Psoas muscle (tissue), 8 donors: ENCODE data around the gene TPCN2. TPM values are rescaled to one million over a fixed set of nuclear protein-coding genes. Genes with fewer than 3 reads are reported as not detected.

Experiments
- ATAC-seq, 4 donors: fragments of 200-7000 bp; cut with Tn5 transposase; one replicate each; pipeline ENCODE4 v1.9.1; 2020; ENCODE audit warnings: moderate library complexity in 3 of 4, mild to moderate bottlenecking in 2 of 4
- DNase-seq, 2 donors: peaks; one replicate each; pipeline ENCODE4 v3.0.0-alpha.2; 2020
- H3K27ac ChIP-seq: fragments of 200-600 bp; one replicate; pipeline ENCODE4 v1.8.0; 2022
- H3K27me3 ChIP-seq, 3 donors: fragments of 200-600 bp in 1 of 3; one replicate each; pipeline versions ENCODE4 v1.6.1 to v1.8.0; 2013 to 2022; ENCODE audit warnings: low read length in 2 of 3, mild to moderate bottlenecking in 2 of 3, moderate library complexity in 1 of 3; ENCODE audit not compliant: insufficient read depth in 3 of 3
- H3K36me3 ChIP-seq, 2 donors: fragments of 200-600 bp in 1 of 2; one replicate each; pipeline versions ENCODE4 v1.6.1 to v1.8.0; 2013 to 2022; ENCODE audit warnings: low read depth in 1 of 2, mild to moderate bottlenecking in 1 of 2, moderate library complexity in 1 of 2; ENCODE audit not compliant: insufficient read depth in 1 of 2
- H3K4me1 ChIP-seq: fragments of 200-600 bp; one replicate; pipeline ENCODE4 v1.8.0; 2022
- H3K4me3 ChIP-seq: fragments of 200-600 bp; one replicate; pipeline ENCODE4 v1.8.0; 2022; ENCODE audit warnings: mild to moderate bottlenecking
- H3K9me3 ChIP-seq: fragments of 200-600 bp; one replicate; pipeline ENCODE4 v1.8.0; 2022
- WGBS, 3 donors: extraction: QIAGEN DNeasy Blood & Tissue Kit; methylation state at CpG; one replicate each; pipeline versions ENCODE4 v1.1.6 to v1.1.7; 2013; 5-methylcytosine and 5-hydroxymethylcytosine counted together
- intact Hi-C, 2 donors: fragments of 100-400 bp; cut with DNase I; formaldehyde crosslinking; loops; one replicate each; pipeline versions ENCODE4 v1.11.0 to v1.14.2; 2022
- polyA plus RNA-seq, 3 donors: library from polyadenylated mRNA; stranded (reverse); fragments of 200-250 nt; gene quantifications; one replicate each; pipeline ENCODE4 v1.2.3, GENCODE V29; 2013
- total RNA-seq, 4 donors: library from RNA; stranded (reverse); fragmentation: NEBNext Ultra II Directional in 2 of 4; extraction: Animal tissue kit (Norgen Biotek cat#: 25700) in 2 of 4; gene quantifications; one replicate each; pipeline versions ENCODE4 v1.2.1 to v1.2.4, GENCODE V29; 2021 to 2023
- TF ChIP-seq, protein P1 (sequence below): fragments of 200-600 bp; IDR thresholded peaks from one replicate; pipeline ENCODE4 v1.8.0; 2022; ENCODE audit warnings: antibody characterized with exemption
- donor health status: healthy with polysubstance abuse.
- donor health status: DM: no; HTN: no; CAD: no; lungs with moderate emphysema.
- donor health status: Bipolar disorder and iron deficiency.
- donor health status: healthy.
- donor health status: DM: yes; HTN: yes; CAD: no.
- donor health status: DM: no; HTN: no; CAD: no.
- donor health status: DM: no; HTN: no; CAD: no.
- donor health status: DM: yes; HTN: yes; CAD: no.

The TPCN2 gene
- total and polyA plus RNA-seq, 7 donors, result 2.2 to 6.0 (median 3.5) TPM

- 27 to 37% (median 35%) methylated on average over 6 of the region's 6 CpGs for WGBS, 3 donors
- no peak overlapping the region for H3K27ac ChIP-seq
- no peak overlapping the region for H3K4me3 ChIP-seq
- no peaks in the 10 kb centered on the region for H3K9me3 ChIP-seq
- H3K4me1 ChIP-seq, result peaks cover 4% of the 10 kb centered on the region
- intact Hi-C loops, result no loop called here
- no peaks in the 10 kb centered on the region for H3K36me3 ChIP-seq
- H3K27me3 ChIP-seq, result peaks cover 0 to 8% (median 2%) of the 10 kb centered on the region in 3 donors
- no peak for DNase-seq
- peak in 3 of 4 donors; percentile 63 to 79 (median 79) for ATAC-seq
- TF ChIP-seq, protein P1, sequence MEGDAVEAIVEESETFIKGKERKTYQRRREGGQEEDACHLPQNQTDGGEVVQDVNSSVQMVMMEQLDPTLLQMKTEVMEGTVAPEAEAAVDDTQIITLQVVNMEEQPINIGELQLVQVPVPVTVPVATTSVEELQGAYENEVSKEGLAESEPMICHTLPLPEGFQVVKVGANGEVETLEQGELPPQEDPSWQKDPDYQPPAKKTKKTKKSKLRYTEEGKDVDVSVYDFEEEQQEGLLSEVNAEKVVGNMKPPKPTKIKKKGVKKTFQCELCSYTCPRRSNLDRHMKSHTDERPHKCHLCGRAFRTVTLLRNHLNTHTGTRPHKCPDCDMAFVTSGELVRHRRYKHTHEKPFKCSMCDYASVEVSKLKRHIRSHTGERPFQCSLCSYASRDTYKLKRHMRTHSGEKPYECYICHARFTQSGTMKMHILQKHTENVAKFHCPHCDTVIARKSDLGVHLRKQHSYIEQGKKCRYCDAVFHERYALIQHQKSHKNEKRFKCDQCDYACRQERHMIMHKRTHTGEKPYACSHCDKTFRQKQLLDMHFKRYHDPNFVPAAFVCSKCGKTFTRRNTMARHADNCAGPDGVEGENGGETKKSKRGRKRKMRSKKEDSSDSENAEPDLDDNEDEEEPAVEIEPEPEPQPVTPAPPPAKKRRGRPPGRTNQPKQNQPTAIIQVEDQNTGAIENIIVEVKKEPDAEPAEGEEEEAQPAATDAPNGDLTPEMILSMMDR, result no peak
Observed at GRCh38 chr11:69170704-69171103, 122.0 kb downstream of the TPCN2 start.

DNA sequence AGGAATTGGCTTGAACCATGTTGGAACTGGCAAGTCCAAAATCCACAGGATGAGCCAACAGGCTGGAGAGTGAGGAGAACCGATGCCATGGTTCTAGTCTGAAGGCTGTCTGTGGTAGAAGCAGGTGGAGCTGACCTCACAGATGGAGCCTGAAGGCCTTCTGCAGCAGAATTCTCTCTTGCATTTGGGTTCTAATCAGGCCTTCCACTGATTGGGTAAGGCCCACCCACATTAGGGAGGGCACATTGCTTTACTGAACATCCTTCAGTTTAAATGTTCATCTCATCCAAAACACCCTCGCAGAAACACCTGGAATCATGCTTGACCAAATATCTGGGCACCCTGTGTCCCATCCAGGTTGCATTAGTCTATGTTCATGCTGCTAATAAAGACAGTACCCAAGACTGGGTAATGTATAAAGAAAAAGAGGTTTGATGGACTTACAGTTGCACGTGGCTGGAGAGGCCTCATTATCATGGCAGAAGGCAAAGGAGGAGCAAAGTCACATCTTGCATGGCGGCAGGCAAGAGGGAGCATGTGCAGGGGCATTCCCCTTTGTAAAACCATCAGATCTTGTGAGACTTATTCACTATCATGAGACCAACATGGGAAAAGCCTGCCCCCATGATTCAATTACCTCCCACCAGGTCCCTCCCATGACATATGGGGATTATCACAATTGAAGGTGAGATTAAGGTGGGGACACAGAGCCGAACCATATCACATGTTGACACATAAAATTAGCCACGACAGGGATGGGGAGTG is 122.9 kb downstream of the TPCN2 start:
- 86 to 89% (median 87%) methylated on average over 6 of the region's 6 CpGs for WGBS, 3 donors
- Histone ChIP-seq H3K4me1 (no peaks in the 10 kb centered on the region), H3K27me3 (peaks cover 0 to 8% (median 2%) of the 10 kb centered on the region in 3 donors), H3K27ac (no peak overlapping the region), H3K36me3 (no peaks in the 10 kb centered on the region), H3K4me3 (no peak overlapping the region), H3K9me3 (no peaks in the 10 kb centered on the region)
- DNase-seq, result no peak
- TF ChIP-seq, protein P1, result no peak
- intact Hi-C loops, result no loop called here
- ATAC-seq, result no peak

GRCh38 chr11:69172674-69173073 is 123.9 kb downstream of the TPCN2 start:
- no peak overlapping the region for H3K4me3 ChIP-seq
- WGBS, 3 donors, result 5 to 7% (median 6%) methylated on average over 1 of the region's 1 CpG
- no peaks in the 10 kb centered on the region for H3K4me1 ChIP-seq
- no peak overlapping the region for H3K27ac ChIP-seq
- H3K27me3 ChIP-seq, result peaks cover 0 to 4% (median 2%) of the 10 kb centered on the region in 3 donors
- intact Hi-C loops, result no loop called here
- DNase-seq (no peak), ATAC-seq (no peak)
- H3K36me3 ChIP-seq, result no peaks in the 10 kb centered on the region
- no peaks in the 10 kb centered on the region for H3K9me3 ChIP-seq
- TF ChIP-seq, protein P1, result no peak

GRCh38 chr11:69173331-69173730 is 124.6 kb downstream of the TPCN2 start:
- intact Hi-C loops, result no loop called here
- WGBS, 3 donors, result 85 to 90% (median 90%) methylated on average over 3 of the region's 3 CpGs
- no peaks in the 10 kb centered on the region for H3K4me1 ChIP-seq

More at GRCh38 chr11:69173331-69173730, 124.6 kb downstream of the TPCN2 start:
- TF ChIP-seq, protein P1, result no peak
- Histone ChIP-seq H3K27me3 (peaks cover 0 to 4% (median 2%) of the 10 kb centered on the region in 3 donors), H3K9me3 (no peaks in the 10 kb centered on the region), H3K27ac (no peak overlapping the region), H3K36me3 (no peaks in the 10 kb centered on the region), H3K4me3 (no peak overlapping the region)
- ATAC-seq, result no peak
- DNase-seq, result no peak
